HL-60 (cell line): ENCODE data around the gene TTC29.

ENCODE experiments used
- DNase-seq, 2 experiments: peaks; one replicate each; pipeline ENCODE4 v3.0.0-alpha.2; 2010 to 2020; ENCODE audit warnings: low read depth in 1 of 2, low spot score in 1 of 2
- H3K27ac ChIP-seq: fragments of 250-450 bp; sonication (Bioruptor Pico); replicated peaks from 2 replicates; pipeline ENCODE4 v1.5.1; 2020; ENCODE audit warnings: mild to moderate bottlenecking, moderate library complexity
- H3K27me3 ChIP-seq: fragments of 250-450 bp; sonication (Bioruptor Pico); 2 replicates; pipeline ENCODE4 v1.5.1; 2021; ENCODE audit warnings: mild to moderate bottlenecking, moderate library complexity; ENCODE audit not compliant: insufficient read depth, poor library complexity, severe bottlenecking
- H3K4me3 ChIP-seq: replicated peaks from 2 replicates; pipeline ENCODE4 v1.5.1; 2011; ENCODE audit warnings: mild to moderate bottlenecking, control low read depth, low read length; ENCODE audit not compliant: insufficient read depth
- CTCF ChIP-seq: IDR thresholded peaks from one replicate; pipeline ENCODE4 v1.5.1; 2011; ENCODE audit warnings: low read length, control low read depth, inconsistent platforms; ENCODE audit not compliant: insufficient read depth
- GABPA ChIP-seq: IDR thresholded peaks from 2 replicates; pipeline ENCODE4 v1.6.1; 2012; ENCODE audit warnings: low read depth
- POLR2AphosphoS5 ChIP-seq: IDR thresholded peaks from 2 replicates; pipeline ENCODE4 v1.6.1; 2012; ENCODE audit warnings: low read depth
- SPI1 ChIP-seq: IDR thresholded peaks from 2 replicates; pipeline ENCODE4 v1.6.1; 2012; ENCODE audit warnings: low read depth, mild to moderate bottlenecking, borderline replicate concordance
- TF ChIP-seq, protein P1 (sequence below): IDR thresholded peaks from 2 replicates; pipeline ENCODE4 v1.6.1; 2012; ENCODE audit warnings: low read depth; ENCODE audit not compliant: insufficient replicate concordance

TTC29 gene

GRCh38 chr4:146844761-146845160, 100.9 kb downstream of the TTC29 start:
- TF ChIP-seq SPI1 (no peak), POLR2AphosphoS5 (no peak), CTCF (no peak), GABPA (no peak)
- TF ChIP-seq, protein P1, sequence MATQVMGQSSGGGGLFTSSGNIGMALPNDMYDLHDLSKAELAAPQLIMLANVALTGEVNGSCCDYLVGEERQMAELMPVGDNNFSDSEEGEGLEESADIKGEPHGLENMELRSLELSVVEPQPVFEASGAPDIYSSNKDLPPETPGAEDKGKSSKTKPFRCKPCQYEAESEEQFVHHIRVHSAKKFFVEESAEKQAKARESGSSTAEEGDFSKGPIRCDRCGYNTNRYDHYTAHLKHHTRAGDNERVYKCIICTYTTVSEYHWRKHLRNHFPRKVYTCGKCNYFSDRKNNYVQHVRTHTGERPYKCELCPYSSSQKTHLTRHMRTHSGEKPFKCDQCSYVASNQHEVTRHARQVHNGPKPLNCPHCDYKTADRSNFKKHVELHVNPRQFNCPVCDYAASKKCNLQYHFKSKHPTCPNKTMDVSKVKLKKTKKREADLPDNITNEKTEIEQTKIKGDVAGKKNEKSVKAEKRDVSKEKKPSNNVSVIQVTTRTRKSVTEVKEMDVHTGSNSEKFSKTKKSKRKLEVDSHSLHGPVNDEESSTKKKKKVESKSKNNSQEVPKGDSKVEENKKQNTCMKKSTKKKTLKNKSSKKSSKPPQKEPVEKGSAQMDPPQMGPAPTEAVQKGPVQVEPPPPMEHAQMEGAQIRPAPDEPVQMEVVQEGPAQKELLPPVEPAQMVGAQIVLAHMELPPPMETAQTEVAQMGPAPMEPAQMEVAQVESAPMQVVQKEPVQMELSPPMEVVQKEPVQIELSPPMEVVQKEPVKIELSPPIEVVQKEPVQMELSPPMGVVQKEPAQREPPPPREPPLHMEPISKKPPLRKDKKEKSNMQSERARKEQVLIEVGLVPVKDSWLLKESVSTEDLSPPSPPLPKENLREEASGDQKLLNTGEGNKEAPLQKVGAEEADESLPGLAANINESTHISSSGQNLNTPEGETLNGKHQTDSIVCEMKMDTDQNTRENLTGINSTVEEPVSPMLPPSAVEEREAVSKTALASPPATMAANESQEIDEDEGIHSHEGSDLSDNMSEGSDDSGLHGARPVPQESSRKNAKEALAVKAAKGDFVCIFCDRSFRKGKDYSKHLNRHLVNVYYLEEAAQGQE: no peak
- no peak for DNase-seq

DNA sequence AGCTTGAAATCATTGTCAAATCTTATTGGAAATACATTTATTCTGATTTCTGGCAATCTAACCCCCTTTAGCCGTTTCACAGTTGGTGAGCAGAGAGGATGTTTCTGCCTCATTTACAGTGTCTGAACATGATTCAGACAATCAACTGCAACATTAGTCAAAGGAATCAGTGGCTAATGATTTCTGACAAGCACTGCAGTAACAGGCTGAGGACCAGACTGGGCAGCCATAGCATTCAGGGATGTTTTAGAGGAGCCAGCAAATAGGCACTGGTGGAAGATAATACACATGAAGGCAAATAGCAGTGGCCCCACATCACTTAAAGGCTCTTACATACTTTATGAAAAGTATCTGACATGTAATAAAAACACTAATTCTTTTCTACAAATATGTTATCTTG, 102.8 kb downstream of the TTC29 start:
- TF ChIP-seq SPI1 (no peak), GABPA (no peak), CTCF (no peak), POLR2AphosphoS5 (no peak)
- TF ChIP-seq, protein P1: no peak
- DNase-seq: no peak
- Histone ChIP-seq H3K27ac (no peak overlapping the region), H3K4me3 (no peak overlapping the region), H3K27me3 (no peaks in the 10 kb centered on the region)

More at GRCh38 chr4:146844761-146845160, 100.9 kb downstream of the TTC29 start:
- Histone ChIP-seq H3K4me3 (no peak overlapping the region), H3K27ac (no peak overlapping the region), H3K27me3 (no peaks in the 10 kb centered on the region)

DNA sequence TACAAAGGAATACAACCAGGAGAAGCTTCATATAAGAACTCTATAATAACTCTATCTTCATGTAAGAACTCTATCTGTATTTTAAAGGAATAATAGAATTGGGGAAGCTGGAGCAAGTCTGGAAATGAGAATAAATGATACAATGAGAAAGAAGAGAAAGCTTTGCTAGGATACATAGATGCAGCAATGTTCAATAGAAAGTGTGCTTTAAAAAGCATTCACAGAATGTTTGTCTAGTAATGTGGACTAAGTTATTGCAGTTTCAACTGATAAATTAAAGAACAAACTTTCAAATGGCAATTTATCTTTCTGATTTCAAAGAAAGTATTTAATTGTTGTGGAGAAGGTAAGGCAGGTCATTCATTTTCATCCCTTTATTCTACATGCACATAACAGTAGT, 104.9 kb downstream of the TTC29 start:
- no peak for DNase-seq
- Histone ChIP-seq H3K27ac (no peak overlapping the region), H3K4me3 (no peak overlapping the region), H3K27me3 (peaks cover 2% of the 10 kb centered on the region)
- TF ChIP-seq GABPA (no peak), SPI1 (no peak), POLR2AphosphoS5 (no peak), CTCF (no peak)
- TF ChIP-seq, protein P1: no peak
